HL-60 (cell line): Measurements from ENCODE around the gene IRX2.

Experiments used
- CTCF ChIP-seq: IDR thresholded peaks from one replicate; pipeline ENCODE4 v1.5.1; 2011; ENCODE audit warnings: low read length, control low read depth, inconsistent platforms; ENCODE audit not compliant: insufficient read depth
- POLR2AphosphoS5 ChIP-seq: IDR thresholded peaks from 2 replicates; pipeline ENCODE4 v1.6.1; 2012; ENCODE audit warnings: low read depth

- TF ChIP-seq CTCF (no peak), POLR2AphosphoS5 (no peak)
Observed at GRCh38 chr5:2741956-2742355, 9.5 kb downstream of the IRX2 start.
